GM12875 (cell line): ENCODE results near the gene MARCKS.
"Not testable (repeated sequence)": the region's sequence is repeated elsewhere in the genome, so short reads cannot be mapped to it uniquely, and the experiment has no call there.

ENCODE experiments used
- H3K4me3 ChIP-seq: one replicate; pipeline ENCODE4 v1.5.1; 2011; ENCODE audit warnings: low read depth, low read length, control low read depth
- TF ChIP-seq, protein P1 (sequence below): IDR thresholded peaks from 2 replicates; pipeline ENCODE4 v1.5.1; 2011; ENCODE audit warnings: low read depth, mild to moderate bottlenecking, control low read depth, inconsistent platforms, low read length, moderate library complexity, borderline replicate concordance; ENCODE audit not compliant: insufficient read depth

Gene MARCKS

DNA sequence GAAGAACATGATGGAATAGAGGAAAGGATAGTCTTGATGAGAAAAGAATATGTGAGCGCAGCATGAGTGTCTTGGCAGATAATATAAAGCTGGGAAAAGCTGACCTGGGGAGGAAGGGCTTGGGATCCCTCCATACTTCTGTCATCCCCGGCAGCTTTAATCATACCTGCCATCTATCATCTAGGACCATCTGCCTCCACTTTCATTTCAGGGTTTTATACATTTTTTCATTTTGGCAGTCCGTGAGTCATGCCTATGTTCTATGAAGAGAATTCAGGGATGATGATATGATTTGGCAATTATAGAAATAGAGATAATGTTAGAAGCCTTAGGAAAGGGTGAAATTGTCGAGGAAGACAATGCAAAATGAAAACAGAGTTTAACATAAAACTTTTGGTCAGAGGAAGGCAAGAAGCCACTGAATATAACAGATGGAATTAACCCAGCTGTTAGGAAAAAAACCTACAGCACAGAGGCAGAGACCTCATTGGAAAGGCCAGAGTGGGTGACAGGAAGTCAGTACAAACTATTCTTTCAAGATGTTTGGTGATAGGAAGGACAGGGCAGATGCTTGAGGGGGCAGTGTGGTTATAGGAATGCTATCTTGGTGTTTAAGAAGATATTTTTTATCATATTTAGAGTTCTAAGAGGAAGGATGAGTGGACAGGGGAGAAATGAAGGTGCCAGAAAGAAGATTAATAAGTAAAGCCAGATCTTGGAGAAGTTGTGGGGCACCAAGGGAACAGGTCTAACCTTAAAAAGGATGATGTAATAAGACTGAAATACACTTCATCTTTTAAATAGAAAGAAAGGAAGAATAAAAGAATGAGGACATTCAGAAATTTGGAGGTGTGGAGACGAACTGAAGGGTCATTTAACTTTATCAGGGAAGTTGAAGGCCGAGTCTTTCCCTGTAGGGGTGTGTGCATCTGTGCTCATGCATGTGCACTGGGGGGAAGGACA, 37.8 kb downstream of the MARCKS start:
- H3K4me3 ChIP-seq, result no peak overlapping the region
- TF ChIP-seq, protein P1, sequence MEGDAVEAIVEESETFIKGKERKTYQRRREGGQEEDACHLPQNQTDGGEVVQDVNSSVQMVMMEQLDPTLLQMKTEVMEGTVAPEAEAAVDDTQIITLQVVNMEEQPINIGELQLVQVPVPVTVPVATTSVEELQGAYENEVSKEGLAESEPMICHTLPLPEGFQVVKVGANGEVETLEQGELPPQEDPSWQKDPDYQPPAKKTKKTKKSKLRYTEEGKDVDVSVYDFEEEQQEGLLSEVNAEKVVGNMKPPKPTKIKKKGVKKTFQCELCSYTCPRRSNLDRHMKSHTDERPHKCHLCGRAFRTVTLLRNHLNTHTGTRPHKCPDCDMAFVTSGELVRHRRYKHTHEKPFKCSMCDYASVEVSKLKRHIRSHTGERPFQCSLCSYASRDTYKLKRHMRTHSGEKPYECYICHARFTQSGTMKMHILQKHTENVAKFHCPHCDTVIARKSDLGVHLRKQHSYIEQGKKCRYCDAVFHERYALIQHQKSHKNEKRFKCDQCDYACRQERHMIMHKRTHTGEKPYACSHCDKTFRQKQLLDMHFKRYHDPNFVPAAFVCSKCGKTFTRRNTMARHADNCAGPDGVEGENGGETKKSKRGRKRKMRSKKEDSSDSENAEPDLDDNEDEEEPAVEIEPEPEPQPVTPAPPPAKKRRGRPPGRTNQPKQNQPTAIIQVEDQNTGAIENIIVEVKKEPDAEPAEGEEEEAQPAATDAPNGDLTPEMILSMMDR, result no peak

DNA sequence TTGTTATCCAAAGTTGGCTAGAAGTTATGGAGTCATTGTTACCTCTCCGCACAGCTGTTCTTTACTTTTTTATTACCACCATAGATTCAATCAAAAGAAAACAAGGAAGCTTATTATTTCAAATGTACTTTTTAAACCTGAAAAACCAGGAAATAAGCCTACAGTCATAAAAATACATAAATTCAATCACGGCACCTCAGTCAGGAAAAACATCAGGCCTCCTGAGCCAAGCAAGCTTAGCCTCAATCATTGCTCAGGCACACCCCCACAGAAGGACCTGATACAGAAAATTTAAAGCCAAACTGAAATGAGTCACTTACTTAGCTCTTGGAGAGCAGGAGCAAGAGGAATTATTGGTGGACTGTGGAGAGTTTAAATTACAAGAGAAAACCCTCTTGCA, 44.3 kb downstream of the MARCKS start:
- TF ChIP-seq, protein P1, result no peak
- no peak overlapping the region for H3K4me3 ChIP-seq

DNA sequence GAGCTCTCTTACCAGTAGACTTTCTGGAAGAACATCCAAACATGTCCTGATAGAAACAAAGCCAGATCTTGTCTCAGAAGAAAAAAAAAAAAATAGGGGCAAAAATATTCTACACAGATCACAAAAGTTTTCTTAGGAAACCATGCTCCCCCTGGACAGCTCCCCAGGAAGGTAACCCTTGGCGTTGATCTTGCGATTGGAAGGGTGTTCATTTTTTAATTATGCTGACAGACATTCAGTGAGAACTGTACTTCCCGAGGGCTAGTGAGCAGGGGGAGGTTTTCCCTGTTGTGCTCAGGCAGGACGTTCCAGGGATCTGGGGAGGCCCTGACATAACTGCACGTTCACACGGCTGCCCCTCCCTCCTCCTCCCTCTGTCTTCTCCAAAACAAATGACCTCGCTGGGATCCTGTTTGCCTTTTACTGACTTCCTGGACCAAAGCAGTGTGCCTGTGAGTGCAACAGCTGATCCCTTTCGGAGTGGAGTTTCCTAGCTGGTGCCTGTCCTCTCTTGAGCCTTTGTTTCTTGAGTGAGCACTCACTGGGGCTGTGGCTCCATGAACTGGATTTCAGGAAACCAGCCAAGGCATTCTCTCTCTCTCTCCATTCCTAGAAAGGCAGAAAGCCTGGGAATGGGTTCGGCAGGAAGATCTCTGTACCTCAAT, 46.7 kb downstream of the MARCKS start:
- H3K4me3 ChIP-seq, result no peak overlapping the region
- TF ChIP-seq, protein P1, result no peak

DNA sequence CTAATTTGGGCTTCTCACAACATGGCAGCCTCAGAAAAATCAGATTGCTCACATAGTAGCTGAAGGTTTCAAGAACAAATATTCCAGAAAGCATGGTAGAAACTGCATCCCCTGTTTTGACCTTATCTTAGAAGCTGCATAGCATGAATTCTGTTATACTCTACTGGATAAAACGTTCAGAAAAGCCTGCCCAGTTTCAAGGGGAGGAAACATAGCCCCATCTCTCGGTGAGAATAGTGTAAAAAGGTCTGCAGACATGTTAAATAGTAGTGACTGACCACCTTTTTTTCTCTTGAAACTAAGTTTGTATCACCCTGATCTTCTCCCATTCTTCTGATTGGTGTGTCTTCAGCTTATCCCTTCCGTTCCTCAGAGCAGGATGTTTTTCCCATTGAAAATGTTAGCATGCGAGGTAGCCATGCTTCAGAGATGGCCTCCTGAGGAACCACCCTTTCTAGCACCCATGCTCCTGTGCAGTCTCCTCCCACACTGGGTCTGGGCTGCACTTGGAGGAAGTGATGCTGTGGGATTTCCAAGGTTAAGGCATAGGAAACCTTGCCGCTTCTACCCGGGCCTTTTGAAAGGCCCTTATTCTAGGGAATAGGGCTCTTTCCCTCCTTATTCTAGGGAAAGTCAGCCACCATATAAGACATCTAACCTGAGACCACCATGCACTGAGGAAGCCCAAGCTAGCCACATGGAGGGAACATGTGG, 50.1 kb downstream of the MARCKS start:
- H3K4me3 ChIP-seq, result no peak overlapping the region
- TF ChIP-seq, protein P1, result no peak

DNA sequence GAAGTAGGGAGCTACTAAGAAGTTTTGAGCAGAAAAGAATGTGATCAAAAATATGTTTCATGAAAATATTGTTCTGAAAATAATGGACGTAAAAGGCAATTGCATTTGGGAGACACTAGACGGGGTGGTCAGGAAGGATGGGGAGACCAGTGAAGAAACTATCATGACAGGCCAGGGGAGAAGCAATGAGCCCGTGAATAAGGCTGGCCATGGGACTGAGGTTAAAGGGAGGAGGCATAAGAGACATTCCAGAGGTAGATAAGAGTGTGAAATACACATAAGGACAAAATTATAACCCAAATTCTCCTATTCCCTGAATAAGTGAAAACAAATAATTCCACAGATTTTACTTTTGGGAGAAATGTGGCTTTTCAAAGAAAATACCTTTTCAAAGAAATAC, 51.7 kb downstream of the MARCKS start:
- H3K4me3 ChIP-seq, result no peak overlapping the region
- TF ChIP-seq, protein P1, result no peak

DNA sequence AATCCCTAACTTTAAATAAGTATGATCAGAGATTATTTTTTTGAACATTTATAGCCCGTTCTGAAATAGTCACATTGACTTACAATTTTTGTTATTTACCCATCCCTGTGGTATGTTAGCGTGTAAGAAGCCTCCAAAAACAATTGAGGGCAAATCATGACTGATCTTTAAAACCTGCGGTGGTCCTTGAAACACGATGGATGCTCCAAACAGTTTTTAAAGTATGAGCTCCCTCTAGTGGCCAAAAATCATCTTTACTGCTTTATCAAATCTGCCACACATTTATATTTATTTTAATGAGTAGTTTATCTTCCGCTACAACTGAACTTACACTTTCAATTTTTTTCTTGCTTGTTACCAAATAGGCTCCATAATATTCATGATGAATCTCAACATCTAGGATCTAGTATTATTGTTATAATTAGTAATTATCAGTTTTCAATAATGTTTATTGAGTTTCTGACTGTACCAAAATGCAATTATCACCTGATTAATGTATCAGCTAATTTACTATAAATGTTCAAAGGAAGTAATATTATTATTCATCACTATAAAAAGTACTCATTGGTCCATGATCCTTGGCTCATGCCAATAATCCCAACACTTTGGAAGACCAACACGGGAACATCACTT, 52.2 kb downstream of the MARCKS start:
- H3K4me3 ChIP-seq, result no peak overlapping the region
- TF ChIP-seq, protein P1, result peak; percentile 19; the same call in 1 of the 2 replicates

DNA sequence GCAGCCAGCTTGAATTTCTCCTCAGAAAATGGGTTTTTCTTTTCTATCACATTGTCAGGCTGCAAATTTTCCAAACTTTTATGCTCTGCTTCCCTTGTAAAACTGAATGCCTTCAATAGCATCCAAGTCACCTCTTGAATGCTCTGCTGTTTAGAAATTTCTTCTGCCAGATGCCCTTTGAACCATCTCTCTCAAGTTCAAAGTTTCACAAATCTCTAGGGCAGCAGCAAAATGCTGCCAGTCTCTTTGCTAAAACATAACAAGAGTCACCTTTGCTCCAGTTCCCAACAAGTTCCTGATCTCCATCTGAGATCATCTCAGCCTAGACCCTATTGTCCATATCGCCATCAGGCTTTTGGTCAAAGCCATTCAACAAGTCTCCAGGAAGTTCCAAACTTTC, 53.1 kb downstream of the MARCKS start:
- not testable (repeated sequence) for H3K4me3 ChIP-seq
